ENCODE results near the gene KLLN. TPM values are rescaled to one million over a fixed set of nuclear protein-coding genes. Genes with fewer than 3 reads are reported as not detected.

Gene KLLN
- total and polyA plus RNA-seq, 12 donors = 0.15 to 0.69 (median 0.39) TPM

DNA sequence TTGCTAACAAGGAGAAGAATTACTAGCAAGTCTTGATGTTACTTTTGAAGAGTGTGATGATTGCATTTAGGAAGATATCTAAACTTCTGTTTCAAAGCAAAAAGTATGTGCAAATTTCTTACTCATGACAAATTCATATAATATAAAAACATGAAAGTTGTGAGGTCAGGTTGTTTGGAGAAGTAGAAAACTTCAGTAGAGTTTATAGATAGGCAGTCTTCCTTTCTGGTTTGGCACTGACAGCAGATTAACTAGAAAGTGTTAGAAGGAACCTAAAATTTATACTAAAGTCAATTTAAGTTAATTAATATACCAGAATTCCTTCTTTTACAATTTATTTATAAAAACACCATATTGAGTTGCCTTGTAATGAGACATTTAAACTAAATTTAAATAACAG is 17.0 kb upstream of the KLLN start:
- H3K27me3 ChIP-seq = no peaks in the 10 kb centered on the region
- H3K4me3 ChIP-seq = no peak overlapping the region
- peaks cover 5 to 81% (median 61%) of the 10 kb centered on the region in 9 donors for H3K4me1 ChIP-seq
- H3K9me3 ChIP-seq = no peaks in the 10 kb centered on the region
- TF ChIP-seq, protein P1, sequence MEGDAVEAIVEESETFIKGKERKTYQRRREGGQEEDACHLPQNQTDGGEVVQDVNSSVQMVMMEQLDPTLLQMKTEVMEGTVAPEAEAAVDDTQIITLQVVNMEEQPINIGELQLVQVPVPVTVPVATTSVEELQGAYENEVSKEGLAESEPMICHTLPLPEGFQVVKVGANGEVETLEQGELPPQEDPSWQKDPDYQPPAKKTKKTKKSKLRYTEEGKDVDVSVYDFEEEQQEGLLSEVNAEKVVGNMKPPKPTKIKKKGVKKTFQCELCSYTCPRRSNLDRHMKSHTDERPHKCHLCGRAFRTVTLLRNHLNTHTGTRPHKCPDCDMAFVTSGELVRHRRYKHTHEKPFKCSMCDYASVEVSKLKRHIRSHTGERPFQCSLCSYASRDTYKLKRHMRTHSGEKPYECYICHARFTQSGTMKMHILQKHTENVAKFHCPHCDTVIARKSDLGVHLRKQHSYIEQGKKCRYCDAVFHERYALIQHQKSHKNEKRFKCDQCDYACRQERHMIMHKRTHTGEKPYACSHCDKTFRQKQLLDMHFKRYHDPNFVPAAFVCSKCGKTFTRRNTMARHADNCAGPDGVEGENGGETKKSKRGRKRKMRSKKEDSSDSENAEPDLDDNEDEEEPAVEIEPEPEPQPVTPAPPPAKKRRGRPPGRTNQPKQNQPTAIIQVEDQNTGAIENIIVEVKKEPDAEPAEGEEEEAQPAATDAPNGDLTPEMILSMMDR (IDR thresholded peaks at IDR 0.05) = no peak
- H3K36me3 ChIP-seq = peaks cover 0 to 62% (median 6%) of the 10 kb centered on the region in 9 donors
- no peak overlapping the region for H3K27ac ChIP-seq
- DNase-seq = no peak
- intact Hi-C loops (cut with DNase I) = no loop called here
- no peak for ATAC-seq

DNA sequence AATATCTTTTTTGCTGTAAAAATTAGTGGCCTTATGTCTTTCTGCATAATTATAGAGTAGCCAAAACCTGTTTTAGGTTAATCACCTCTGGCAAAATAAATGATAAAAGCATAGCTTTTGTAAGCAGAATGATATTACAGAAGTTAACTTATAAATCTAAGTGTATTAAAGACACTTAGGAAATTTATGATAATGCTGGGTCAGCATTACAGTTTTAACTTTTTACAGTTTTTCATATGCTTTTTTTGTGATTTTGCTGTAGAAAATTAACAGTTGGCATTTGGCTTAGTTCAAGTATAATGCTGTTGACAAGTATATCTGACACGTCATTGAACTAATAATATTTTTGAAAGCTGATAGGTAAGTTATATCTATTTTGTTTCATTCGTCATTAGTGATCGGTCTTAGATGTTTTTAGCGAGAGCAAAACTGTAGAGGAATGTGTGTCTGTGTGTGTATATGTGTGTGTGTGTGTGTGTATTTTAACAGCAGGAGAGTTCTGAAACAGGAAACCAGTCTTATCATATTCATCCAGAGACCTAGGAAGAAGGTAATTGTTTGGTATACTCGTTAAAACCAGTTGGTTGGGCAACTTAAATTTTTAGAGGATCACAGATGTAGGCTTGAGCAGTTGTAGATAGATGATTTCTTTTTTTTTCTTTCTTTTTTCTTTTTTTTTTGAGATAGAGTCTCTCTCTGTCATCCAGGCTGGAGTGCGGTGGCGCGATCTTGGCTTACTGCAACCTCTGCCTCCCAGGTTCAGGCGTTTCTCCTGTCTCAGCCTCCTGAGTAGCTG is 15.5 kb upstream of the KLLN start:
- Histone ChIP-seq H3K27ac (no peak overlapping the region), H3K9me3 (no peaks in the 10 kb centered on the region), H3K36me3 (peaks cover 0 to 53% (median 6%) of the 10 kb centered on the region in 9 donors), H3K27me3 (no peaks in the 10 kb centered on the region), H3K4me1 (peaks cover 5 to 87% (median 76%) of the 10 kb centered on the region in 9 donors), H3K4me3 (no peak overlapping the region)
- intact Hi-C loops (cut with DNase I) = loop anchor here in 1 of 10 donors (5.0 kb wide), 1 partner anchor 33 kb away; no protein-coding TSS in a partner anchor
- 57 to 58% methylated on average over 9 of the region's 9 CpGs for WGBS, 2 donors
- no peak for DNase-seq
- ATAC-seq = no peak
- TF ChIP-seq, protein P1 (IDR thresholded peaks at IDR 0.05) = no peak

DNA sequence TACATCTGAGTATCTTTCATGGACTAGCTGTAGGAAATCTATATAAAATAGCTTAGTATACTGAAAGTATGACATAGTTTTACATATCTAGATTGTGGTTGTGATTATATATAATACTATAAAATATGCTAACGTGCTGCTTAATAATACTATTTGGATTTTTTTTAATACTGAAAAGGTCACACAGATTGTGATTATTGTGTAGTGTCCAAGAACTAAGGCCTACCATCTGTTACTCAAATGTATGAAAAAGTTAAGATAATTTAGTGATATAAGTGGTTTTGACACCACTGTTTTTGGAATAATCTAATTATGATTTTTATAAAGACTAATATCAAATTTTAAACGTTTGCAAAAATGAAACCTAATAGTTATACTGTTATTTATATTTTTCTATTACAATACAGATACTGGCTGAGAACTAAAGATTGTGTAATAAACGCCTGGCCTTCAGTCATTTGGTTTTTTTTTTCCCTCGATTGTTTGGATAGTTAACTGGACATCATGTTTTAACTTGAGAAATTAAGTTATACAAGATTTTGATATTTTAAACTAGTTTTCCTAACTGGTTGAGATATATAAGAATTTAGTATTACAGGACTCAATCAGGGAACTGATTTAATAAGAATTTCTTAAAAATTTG is 12.7 kb upstream of the KLLN start:
- ATAC-seq = no peak
- Histone ChIP-seq H3K36me3 (peaks cover 0 to 52% (median 6%) of the 10 kb centered on the region in 9 donors), H3K4me3 (peak overlapping the region in 1 of 10 donors; percentile 23), H3K9me3 (no peaks in the 10 kb centered on the region), H3K4me1 (peaks cover 5 to 97% (median 83%) of the 10 kb centered on the region in 9 donors), H3K27ac (no peak overlapping the region), H3K27me3 (no peaks in the 10 kb centered on the region)
- intact Hi-C loops (cut with DNase I) = loop anchor here in 1 of 10 donors (5.0 kb wide), 1 partner anchor 36 kb away; no protein-coding TSS in a partner anchor
- no peak for DNase-seq
- WGBS, 2 donors = 42 to 64% methylated on average over 4 of the region's 4 CpGs
- TF ChIP-seq, protein P1 (IDR thresholded peaks at IDR 0.05) = no peak

DNA sequence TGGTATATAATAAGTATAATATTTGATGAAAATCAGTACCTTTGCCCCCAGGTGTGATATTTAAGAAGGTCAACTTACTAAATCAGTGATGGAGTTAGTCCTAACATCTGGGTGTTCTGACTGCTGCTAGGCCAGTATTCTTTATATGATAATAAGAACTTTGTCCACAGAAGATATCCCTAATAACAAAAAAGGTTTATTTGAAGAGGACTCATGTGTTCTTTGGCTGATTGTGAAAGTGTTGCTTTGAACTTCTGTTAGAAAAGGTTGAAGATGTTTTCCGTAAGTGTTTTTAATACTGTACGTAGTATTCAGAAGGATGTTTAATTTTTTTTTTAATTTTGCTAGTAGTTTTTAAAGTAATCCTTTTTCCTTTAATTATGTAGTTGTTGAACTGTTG is 10.3 kb upstream of the KLLN start:
- no peak for DNase-seq
- Histone ChIP-seq H3K9me3 (no peaks in the 10 kb centered on the region), H3K27ac (no peak overlapping the region), H3K27me3 (no peaks in the 10 kb centered on the region), H3K36me3 (peaks cover 0 to 28% (median 6%) of the 10 kb centered on the region in 9 donors), H3K4me1 (peaks cover 3 to 100% (median 95%) of the 10 kb centered on the region in 9 donors), H3K4me3 (peak overlapping the region in 1 of 10 donors; percentile 2)
- TF ChIP-seq, protein P1 (IDR thresholded peaks at IDR 0.05) = no peak
- intact Hi-C loops (cut with DNase I) = no loop called here
- ATAC-seq = no peak
- 71 to 81% methylated on average over 2 of the region's 2 CpGs for WGBS, 2 donors

Data from heart right ventricle (tissue), 16 donors.